OCI-LY7 (cell line): ENCODE results near the gene CENPV. TPM values are rescaled to one million over a fixed set of nuclear protein-coding genes. Genes with fewer than 3 reads are reported as not detected.

Experiments used
- BruUV-seq: library from RNA; stranded (reverse); fragments of 400-500 nt; replicated peaks from 2 replicates; lab custom pipeline; 2021; lab: Mats Ljungman, UMichigan
- CTCF ChIA-PET: fragments of 300-600 bp; sonication (Branson Sonifier 250); formaldehyde crosslinking; loops from one replicate; lab custom pipeline; 2022; ENCODE audit warnings: antibody characterized with exemption; ENCODE audit not compliant: unreplicated experiment; lab: Charles Lee
- POLR2A ChIA-PET: fragments of 300-600 bp; sonication (Branson Sonifier 250); formaldehyde crosslinking; loops from one replicate; lab custom pipeline; 2022; ENCODE audit warnings: antibody characterized with exemption; lab: Charles Lee
- DNase-seq: peaks from one replicate; pipeline ENCODE4 v3.0.0-alpha.2; 2015; ENCODE audit warnings: low spot score
- H2AFZ ChIP-seq: fragments of 200-600 bp; sonication (generic), shearing (Covaris generic); 2 replicates; pipeline ENCODE4 v1.6.1; 2014; ENCODE audit warnings: mild to moderate bottlenecking, antibody characterized with exemption, low read length, moderate library complexity
- H3K27ac ChIP-seq: fragments of 200-600 bp; sonication (generic); 2 replicates; pipeline ENCODE4 v1.5.1; 2014; ENCODE audit warnings: mixed run types, low read depth, mild to moderate bottlenecking, moderate library complexity, low read length, inconsistent platforms; ENCODE audit not compliant: poor library complexity, severe bottlenecking
- H3K36me3 ChIP-seq: fragments of 200-600 bp; sonication (generic); 2 replicates; pipeline ENCODE4 v1.6.1; 2014; ENCODE audit warnings: mild to moderate bottlenecking, antibody characterized with exemption, low read length, moderate library complexity, mixed read lengths; ENCODE audit not compliant: insufficient read depth
- H3K4me1 ChIP-seq: fragments of 200-600 bp; sonication (generic); 2 replicates; pipeline ENCODE4 v1.5.1; 2014; ENCODE audit warnings: mild to moderate bottlenecking, low read length; ENCODE audit not compliant: insufficient read depth, poor library complexity, severe bottlenecking
- H3K4me2 ChIP-seq: fragments of 200-600 bp; sonication (generic); 2 replicates; pipeline ENCODE4 v1.6.1; 2014; ENCODE audit warnings: mild to moderate bottlenecking, low read length
- H3K4me3 ChIP-seq: fragments of 200-600 bp; sonication (generic); 2 replicates; pipeline ENCODE4 v1.5.1; 2014; ENCODE audit warnings: mild to moderate bottlenecking, low read depth, low read length; ENCODE audit not compliant: poor library complexity, severe bottlenecking
- H3K79me2 ChIP-seq: fragments of 200-600 bp; sonication (generic); 2 replicates; pipeline ENCODE4 v1.6.1; 2016; ENCODE audit warnings: low read depth, mild to moderate bottlenecking, low read length, moderate library complexity, mixed read lengths; ENCODE audit not compliant: insufficient read depth
- H3K9me2 ChIP-seq: fragments of 200-600 bp; sonication (generic); 2 replicates; pipeline ENCODE4 v1.6.1; 2016; ENCODE audit warnings: mild to moderate bottlenecking, low read length, mixed read lengths; ENCODE audit not compliant: insufficient read depth
- H3K9me3 ChIP-seq: fragments of 200-600 bp; sonication (generic); 2 replicates; pipeline ENCODE4 v1.6.1; 2014; ENCODE audit warnings: mild to moderate bottlenecking, mixed run types, low read length, mixed read lengths
- H4K20me1 ChIP-seq: fragments of 200-600 bp; sonication (generic); 2 replicates; pipeline ENCODE4 v1.6.1; 2014; ENCODE audit warnings: mild to moderate bottlenecking, antibody characterized with exemption, low read length, moderate library complexity, mixed read lengths; ENCODE audit not compliant: insufficient read depth
- CTCF ChIP-seq: fragments of 200-600 bp; sonication (generic); conservative IDR thresholded peaks from 2 replicates; pipeline ENCODE4 v1.5.1; 2014; ENCODE audit warnings: mild to moderate bottlenecking, antibody characterized with exemption, low read length, moderate library complexity, mixed read lengths
- EZH2phosphoT487 ChIP-seq: fragments of 200-600 bp; sonication (generic); IDR thresholded peaks from 2 replicates; pipeline ENCODE4 v1.6.1; 2018; ENCODE audit warnings: low read depth, borderline replicate concordance, mild to moderate bottlenecking, mixed run types, antibody characterized with exemption, low read length, moderate library complexity, mixed read lengths
- intact Hi-C: fragments of 100-400 bp; cut with micrococcal nuclease; formaldehyde crosslinking; loops from one replicate; pipeline ENCODE4 v1.10.0; 2022; ENCODE audit not compliant: unreplicated experiment
- total RNA-seq, 2 experiments: library from RNA; depleted of rRNA in 1 of 2; stranded (reverse); fragments of >200 nt in 1 of 2; shearing (Covaris generic) in 1 of 2; gene quantifications; 2 replicates each; pipeline ENCODE4 v1.2.3, GENCODE V29; 2014 to 2022

CENPV gene
- total RNA-seq, 2 experiments from 2014 or later = 77.3 to 78.8 TPM

DNA sequence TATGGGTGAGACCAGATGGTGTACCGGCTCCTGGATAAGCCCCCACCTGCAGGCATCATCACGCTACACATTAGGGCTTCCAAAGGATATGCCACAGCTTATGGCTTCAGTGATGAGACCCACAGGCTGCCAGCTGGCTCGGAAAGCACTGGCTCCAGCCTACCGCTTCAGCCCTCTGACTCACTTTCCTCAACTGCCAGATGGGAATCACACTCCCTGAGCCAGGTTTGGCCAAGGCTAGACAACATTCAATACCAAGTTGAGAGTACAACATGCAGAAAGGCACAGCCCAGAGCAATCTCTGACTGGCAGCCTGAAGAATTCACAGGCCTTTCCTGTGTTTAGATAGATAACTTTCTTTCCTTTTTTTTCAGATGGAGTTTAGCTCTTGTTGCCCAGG is 10.3 kb downstream of the CENPV start:
- Histone ChIP-seq H3K9me2 (no peaks in the 10 kb centered on the region), H3K9me3 (no peaks in the 10 kb centered on the region), H3K4me1 (peaks cover 6% of the 10 kb centered on the region), H3K27ac (no peak overlapping the region), H4K20me1 (no peaks in the 10 kb centered on the region), H3K79me2 (no peaks in the 10 kb centered on the region), H2AFZ (no peak overlapping the region), H3K36me3 (peaks cover 65% of the 10 kb centered on the region), H3K4me3 (no peak overlapping the region), H3K4me2 (no peak overlapping the region)
- ChIA-PET CTCF (no interaction called here), POLR2A (interaction anchor here (0.5 to 1.0 kb wide), 2 partner anchors 51 to 199 kb away, joined by 3 to 6 read pairs; no protein-coding TSS in a partner anchor)
- intact Hi-C loops = no loop called here
- no peak for TF ChIP-seq EZH2phosphoT487
- DNase-seq = no peak
- BruUV-seq = no TSS peak

DNA sequence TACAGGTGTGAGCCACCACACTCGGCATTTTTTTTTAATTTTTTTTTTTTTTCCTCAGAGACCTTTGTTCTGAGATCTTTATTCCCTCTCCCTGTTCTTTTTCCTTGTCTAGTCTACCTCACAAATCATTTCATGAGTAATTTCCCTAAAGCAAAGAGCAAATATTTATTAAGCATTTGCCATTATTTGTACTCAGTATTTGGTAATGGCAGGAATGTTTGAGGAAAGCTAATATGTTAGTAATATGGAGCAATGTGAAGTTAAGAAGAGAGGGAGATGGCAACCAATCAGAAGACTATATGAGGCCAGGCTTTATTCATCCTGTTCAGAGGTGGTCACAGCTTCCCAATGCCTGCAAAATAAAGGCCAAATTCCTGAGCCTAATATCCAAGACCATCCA is 13.3 kb downstream of the CENPV start:
- TF ChIP-seq EZH2phosphoT487 (no peak), CTCF (no peak)
- no peak overlapping the region for H3K27ac ChIP-seq
- no peak for DNase-seq
- no peak overlapping the region for H2AFZ ChIP-seq
- H3K9me3 ChIP-seq = no peaks in the 10 kb centered on the region
- CTCF ChIA-PET = no interaction called here
- H3K36me3 ChIP-seq = peaks cover 36% of the 10 kb centered on the region
- H3K4me1 ChIP-seq = peaks cover 6% of the 10 kb centered on the region
- intact Hi-C loops = no loop called here
- no peak overlapping the region for H3K4me2 ChIP-seq
- POLR2A ChIA-PET = interaction anchor here (0.6 to 0.8 kb wide), 2 partner anchors 39 to 79 kb away, joined by 3 to 4 read pairs; no protein-coding TSS in a partner anchor
- H3K9me2 ChIP-seq = no peaks in the 10 kb centered on the region
- no peaks in the 10 kb centered on the region for H3K79me2 ChIP-seq
- no peak overlapping the region for H3K4me3 ChIP-seq
- no peaks in the 10 kb centered on the region for H4K20me1 ChIP-seq
- BruUV-seq = no TSS peak

GRCh38 chr17:16339402-16339801 is 13.9 kb downstream of the CENPV start:
- Histone ChIP-seq H3K79me2 (no peaks in the 10 kb centered on the region), H3K9me3 (no peaks in the 10 kb centered on the region), H2AFZ (no peak overlapping the region), H3K27ac (no peak overlapping the region), H3K9me2 (no peaks in the 10 kb centered on the region), H3K4me2 (no peak overlapping the region), H3K36me3 (peaks cover 35% of the 10 kb centered on the region), H4K20me1 (no peaks in the 10 kb centered on the region), H3K4me3 (no peak overlapping the region), H3K4me1 (peaks cover 6% of the 10 kb centered on the region)
- TF ChIP-seq EZH2phosphoT487 (no peak), CTCF (no peak)
- intact Hi-C loops = no loop called here
- DNase-seq = no peak
- POLR2A ChIA-PET = no interaction called here
- no TSS peak for BruUV-seq
- CTCF ChIA-PET = no interaction called here
